Sigmoid colon (tissue), 7 donors: ENCODE measurements around the gene SYNGR4. TPM values are rescaled to one million over a fixed set of nuclear protein-coding genes. Genes with fewer than 3 reads are reported as not detected.
A peak's percentile ranks its signal among the peaks of the same experiment; 100 is the strongest.

Source experiments
- DNase-seq: peaks from one replicate; pipeline ENCODE4 v3.0.0-alpha.2; 2019
- H3K27ac ChIP-seq, 4 donors: fragments of 200-600 bp; sonication (generic); one replicate each; pipeline ENCODE4 v1.5.1; 2016 to 2019; ENCODE audit warnings: mild to moderate bottlenecking in 1 of 4
- H3K27me3 ChIP-seq, 3 donors: fragments of 200-600 bp; sonication (generic); one replicate each; pipeline ENCODE4 v1.5.1; 2019; ENCODE audit warnings: mild to moderate bottlenecking in 1 of 3
- H3K36me3 ChIP-seq, 4 donors: fragments of 200-600 bp; sonication (generic); one replicate each; pipeline ENCODE4 v1.5.1; 2016 to 2019
- H3K4me1 ChIP-seq, 4 donors: fragments of 200-600 bp; sonication (generic); one replicate each; pipeline ENCODE4 v1.5.1; 2017 to 2019
- H3K4me3 ChIP-seq, 4 donors: fragments of 200-600 bp; sonication (generic); one replicate each; pipeline ENCODE4 v1.5.1; 2017 to 2019; ENCODE audit warnings: mild to moderate bottlenecking in 2 of 4, moderate library complexity in 1 of 4
- H3K9me3 ChIP-seq, 4 donors: fragments of 200-600 bp in 3 of 4; sonication (generic) in 3 of 4; one replicate each; pipeline versions ENCODE4 v1.5.1 to v1.6.1; 2013 to 2019
- EP300 ChIP-seq, 4 donors: sonication (generic); formaldehyde crosslinking; IDR thresholded peaks; one replicate each; pipeline ENCODE4 v1.6.1; 2017; ENCODE audit warnings: antibody characterized with exemption in 4 of 4
- POLR2A ChIP-seq, 2 donors: fragments of 450-650 bp; IDR thresholded peaks; one replicate each; pipeline ENCODE4 v1.6.1; 2016; ENCODE audit warnings: antibody characterized with exemption in 2 of 2, mild to moderate bottlenecking in 2 of 2, moderate library complexity in 2 of 2
- POLR2AphosphoS5 ChIP-seq, 4 donors: sonication (generic); formaldehyde crosslinking; IDR thresholded peaks; one replicate each; pipeline ENCODE4 v1.6.1; 2017; ENCODE audit warnings: antibody characterized with exemption in 4 of 4
- WGBS, 2 donors: extraction: QIAGEN DNeasy Blood & Tissue Kit; methylation state at CpG; one replicate each; pipeline ENCODE4 v1.1.7; 2013; 5-methylcytosine and 5-hydroxymethylcytosine counted together
- intact Hi-C: fragments of 100-400 bp; cut with DNase I; formaldehyde crosslinking; loops from one replicate; pipeline ENCODE4 v1.15.1; 2023
- polyA plus RNA-seq, 3 donors: library from polyadenylated mRNA; stranded (reverse); fragments of 200-250 nt; gene quantifications; one replicate each; pipeline ENCODE4 v1.2.3, GENCODE V29; 2013
- total RNA-seq, 4 donors: library from RNA; depleted of rRNA; stranded (reverse); fragments of >200 nt; gene quantifications; one replicate each; pipeline ENCODE4 v1.1.0, GENCODE V29; 2016
- TF ChIP-seq, protein P1 (sequence below), 4 experiments: fragments of 450-650 bp in 3 of 4; fragments of 200-600 bp in 1 of 4; IDR thresholded peaks; one replicate each; pipeline ENCODE4 v1.5.1; 2016 to 2019; ENCODE audit warnings: antibody characterized with exemption in 4 of 4, mild to moderate bottlenecking in 3 of 4, moderate library complexity in 2 of 4
- donor health status: healthy with polysubstance abuse.
- donor health status: Bipolar disorder and iron deficiency.
- donor health status: healthy.

SYNGR4 gene
- total and polyA plus RNA-seq, 7 donors, result 0.25 TPM; not detected in 6

DNA sequence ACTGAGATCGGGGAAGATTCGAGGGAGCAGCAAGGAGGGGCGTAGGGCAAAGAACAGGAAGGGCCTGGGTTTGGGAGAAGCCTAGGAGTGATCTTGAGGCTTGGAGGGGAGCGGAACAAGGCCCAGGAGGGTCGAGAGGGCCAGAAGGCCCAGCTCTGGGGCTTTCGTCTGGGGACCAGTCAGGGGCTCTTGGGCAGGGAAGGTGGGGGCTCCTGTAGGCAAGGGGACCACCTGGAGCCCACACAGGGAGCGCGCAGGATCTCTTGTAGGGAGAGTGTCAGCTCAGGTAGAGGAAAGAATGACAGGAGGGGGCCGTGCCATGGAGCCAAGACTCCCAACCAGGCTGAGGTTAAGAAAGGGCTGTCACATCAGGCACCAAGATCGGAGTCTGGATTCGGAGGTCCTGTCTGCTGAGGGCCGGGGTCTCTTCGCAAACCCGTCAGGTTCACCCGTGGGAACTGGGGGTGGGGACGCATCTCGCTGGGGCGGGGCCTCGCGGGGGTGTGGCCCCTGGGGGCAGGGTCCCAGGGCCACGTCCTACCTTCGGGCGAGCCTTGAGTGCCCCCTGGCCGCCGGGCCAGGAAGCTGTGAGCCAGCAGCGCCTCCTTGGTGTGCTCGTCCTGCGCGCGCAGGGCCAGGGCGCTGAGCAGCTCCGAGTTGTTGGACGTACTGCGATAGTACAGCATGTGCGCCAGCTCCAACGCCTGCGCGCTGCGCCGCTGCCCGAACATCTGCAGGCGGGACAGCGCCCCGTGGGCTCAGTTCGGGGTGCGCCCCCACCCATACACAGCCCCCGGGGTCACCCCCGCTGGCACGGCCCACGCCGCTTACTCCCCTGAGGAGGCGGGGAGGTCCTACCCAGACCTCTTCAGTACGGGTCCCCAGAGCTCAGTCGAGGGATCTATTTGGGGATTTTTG is 30.4 kb upstream of the SYNGR4 start:
- Histone ChIP-seq H3K36me3 (peaks cover 0 to 20% (median 2%) of the 10 kb centered on the region in 4 donors), H3K9me3 (no peaks in the 10 kb centered on the region), H3K4me3 (peak overlapping the region; percentile 15 to 44 (median 40)), H3K4me1 (peaks cover 0 to 48% (median 43%) of the 10 kb centered on the region in 4 donors), H3K27me3 (no peaks in the 10 kb centered on the region), H3K27ac (peak overlapping the region; percentile 89 to 94 (median 94))
- peak; percentile 97 for DNase-seq
- TF ChIP-seq POLR2AphosphoS5 (IDR thresholded peaks at IDR 0.05) (peak; percentile 18 to 67 (median 38)), POLR2A (IDR thresholded peaks at IDR 0.05) (no peak)
- TF ChIP-seq, protein P1, sequence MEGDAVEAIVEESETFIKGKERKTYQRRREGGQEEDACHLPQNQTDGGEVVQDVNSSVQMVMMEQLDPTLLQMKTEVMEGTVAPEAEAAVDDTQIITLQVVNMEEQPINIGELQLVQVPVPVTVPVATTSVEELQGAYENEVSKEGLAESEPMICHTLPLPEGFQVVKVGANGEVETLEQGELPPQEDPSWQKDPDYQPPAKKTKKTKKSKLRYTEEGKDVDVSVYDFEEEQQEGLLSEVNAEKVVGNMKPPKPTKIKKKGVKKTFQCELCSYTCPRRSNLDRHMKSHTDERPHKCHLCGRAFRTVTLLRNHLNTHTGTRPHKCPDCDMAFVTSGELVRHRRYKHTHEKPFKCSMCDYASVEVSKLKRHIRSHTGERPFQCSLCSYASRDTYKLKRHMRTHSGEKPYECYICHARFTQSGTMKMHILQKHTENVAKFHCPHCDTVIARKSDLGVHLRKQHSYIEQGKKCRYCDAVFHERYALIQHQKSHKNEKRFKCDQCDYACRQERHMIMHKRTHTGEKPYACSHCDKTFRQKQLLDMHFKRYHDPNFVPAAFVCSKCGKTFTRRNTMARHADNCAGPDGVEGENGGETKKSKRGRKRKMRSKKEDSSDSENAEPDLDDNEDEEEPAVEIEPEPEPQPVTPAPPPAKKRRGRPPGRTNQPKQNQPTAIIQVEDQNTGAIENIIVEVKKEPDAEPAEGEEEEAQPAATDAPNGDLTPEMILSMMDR (IDR thresholded peaks at IDR 0.05), result peak in 3 of 4 experiments; percentile 51 to 89 (median 85)
- intact Hi-C loops, result loop anchor here (1.0 kb wide), 1 partner anchor 13 kb away; no protein-coding TSS in a partner anchor
- 2% methylated on average over 54 of the region's 54 CpGs for WGBS, 2 donors

DNA sequence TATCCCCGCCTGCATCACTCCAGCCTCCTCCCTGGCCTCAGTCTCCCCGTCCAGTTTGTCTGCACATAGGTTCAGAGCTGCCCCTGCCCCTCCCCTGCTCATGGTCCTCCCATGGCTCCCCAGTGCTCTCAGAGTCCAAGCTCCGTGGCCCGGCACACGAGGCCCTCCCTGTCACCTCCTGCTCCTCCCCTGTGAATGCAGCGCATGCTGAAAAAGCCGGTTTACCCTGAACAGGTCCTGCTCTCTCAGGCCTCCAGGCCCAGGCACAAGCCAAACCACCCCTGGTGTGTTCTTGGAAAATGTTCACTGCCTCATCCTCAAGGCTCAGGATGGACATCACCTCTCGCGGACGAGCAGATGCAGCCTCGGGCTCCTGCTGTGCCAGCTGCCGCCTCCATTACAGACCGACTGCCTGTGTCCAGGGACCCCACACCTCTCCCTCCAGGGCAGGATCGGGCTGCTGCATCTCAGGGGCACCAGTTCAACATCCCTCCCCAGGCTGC is 25.9 kb upstream of the SYNGR4 start:
- no peaks in the 10 kb centered on the region for H3K9me3 ChIP-seq
- intact Hi-C loops, result no loop called here
- peaks cover 0 to 7% (median 0%) of the 10 kb centered on the region in 4 donors for H3K36me3 ChIP-seq
- no peak for DNase-seq
- no peak for TF ChIP-seq POLR2A (IDR thresholded peaks at IDR 0.05)
- TF ChIP-seq EP300 (IDR thresholded peaks at IDR 0.05), result no peak
- TF ChIP-seq POLR2AphosphoS5 (IDR thresholded peaks at IDR 0.05), result no peak
- TF ChIP-seq, protein P1 (IDR thresholded peaks at IDR 0.05), result no peak
- 93% methylated on average over 14 of the region's 14 CpGs for WGBS, 2 donors
- H3K4me1 ChIP-seq, result peaks cover 0 to 10% (median 5%) of the 10 kb centered on the region in 4 donors
- H3K27ac ChIP-seq, result no peak overlapping the region
- no peak overlapping the region for H3K4me3 ChIP-seq
- no peaks in the 10 kb centered on the region for H3K27me3 ChIP-seq

DNA sequence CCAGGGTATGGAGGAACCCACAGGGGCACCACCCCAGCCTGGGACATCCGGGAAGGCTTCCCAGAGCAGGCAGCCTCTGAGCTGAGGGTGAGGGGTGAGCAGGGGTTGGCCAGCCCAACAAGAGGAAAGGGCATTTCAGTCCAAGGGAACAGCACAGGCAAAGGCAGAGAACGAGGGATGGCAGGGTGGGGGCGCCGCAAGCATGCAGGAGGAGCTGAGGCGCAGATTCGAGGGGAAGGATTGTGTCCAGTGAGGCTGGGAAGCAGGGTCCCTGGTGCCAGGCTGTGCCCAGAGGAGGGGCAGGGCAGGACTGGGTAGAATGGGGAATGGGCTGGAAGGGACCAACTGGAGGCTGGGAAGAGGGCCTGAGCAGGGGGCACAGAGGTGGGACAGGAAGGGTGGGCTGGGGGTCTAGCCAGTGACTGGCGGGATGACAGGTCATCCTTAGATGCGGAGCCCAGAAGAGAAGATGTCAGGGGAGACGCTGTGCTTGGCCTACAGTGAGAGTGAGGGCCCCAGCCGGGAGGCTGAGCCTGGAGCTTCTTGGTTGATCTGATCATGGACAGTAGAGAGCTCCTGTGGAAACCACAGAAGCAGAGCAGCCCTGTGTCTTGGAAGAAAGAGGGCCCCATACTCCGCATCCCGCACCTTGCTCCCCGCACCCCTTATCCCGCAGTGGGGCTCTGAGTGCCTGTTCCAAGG is 25.2 kb upstream of the SYNGR4 start:
- 94 to 95% methylated on average over 14 of the region's 14 CpGs for WGBS, 2 donors
- intact Hi-C loops, result no loop called here
- no peak for TF ChIP-seq EP300 (IDR thresholded peaks at IDR 0.05)
- TF ChIP-seq POLR2AphosphoS5 (IDR thresholded peaks at IDR 0.05), result no peak
- no peak for TF ChIP-seq POLR2A (IDR thresholded peaks at IDR 0.05)
- TF ChIP-seq, protein P1 (IDR thresholded peaks at IDR 0.05), result no peak
- Histone ChIP-seq H3K36me3 (peaks cover 0 to 8% (median 0%) of the 10 kb centered on the region in 4 donors), H3K27me3 (no peaks in the 10 kb centered on the region), H3K27ac (no peak overlapping the region), H3K9me3 (no peaks in the 10 kb centered on the region), H3K4me1 (peaks cover 0 to 3% (median 0%) of the 10 kb centered on the region in 4 donors), H3K4me3 (no peak overlapping the region)
- DNase-seq, result no peak

- intact Hi-C loops, result no loop called here
- no peak overlapping the region for H3K27ac ChIP-seq
- no peak overlapping the region for H3K4me3 ChIP-seq
- no peaks in the 10 kb centered on the region for H3K4me1 ChIP-seq
- 94% methylated on average over 11 of the region's 11 CpGs for WGBS, 2 donors
- no peaks in the 10 kb centered on the region for H3K9me3 ChIP-seq
- DNase-seq, result no peak
- H3K36me3 ChIP-seq, result peaks cover 0 to 12% (median 0%) of the 10 kb centered on the region in 4 donors
- TF ChIP-seq EP300 (IDR thresholded peaks at IDR 0.05) (no peak), POLR2AphosphoS5 (IDR thresholded peaks at IDR 0.05) (no peak), POLR2A (IDR thresholded peaks at IDR 0.05) (no peak)
- TF ChIP-seq, protein P1 (IDR thresholded peaks at IDR 0.05), result no peak
- no peaks in the 10 kb centered on the region for H3K27me3 ChIP-seq
These were observed 23.2 kb upstream of the SYNGR4 start for GRCh38 chr19:48340995-48341394.
